ENCODE data around the gene OR10K2.

DNA sequence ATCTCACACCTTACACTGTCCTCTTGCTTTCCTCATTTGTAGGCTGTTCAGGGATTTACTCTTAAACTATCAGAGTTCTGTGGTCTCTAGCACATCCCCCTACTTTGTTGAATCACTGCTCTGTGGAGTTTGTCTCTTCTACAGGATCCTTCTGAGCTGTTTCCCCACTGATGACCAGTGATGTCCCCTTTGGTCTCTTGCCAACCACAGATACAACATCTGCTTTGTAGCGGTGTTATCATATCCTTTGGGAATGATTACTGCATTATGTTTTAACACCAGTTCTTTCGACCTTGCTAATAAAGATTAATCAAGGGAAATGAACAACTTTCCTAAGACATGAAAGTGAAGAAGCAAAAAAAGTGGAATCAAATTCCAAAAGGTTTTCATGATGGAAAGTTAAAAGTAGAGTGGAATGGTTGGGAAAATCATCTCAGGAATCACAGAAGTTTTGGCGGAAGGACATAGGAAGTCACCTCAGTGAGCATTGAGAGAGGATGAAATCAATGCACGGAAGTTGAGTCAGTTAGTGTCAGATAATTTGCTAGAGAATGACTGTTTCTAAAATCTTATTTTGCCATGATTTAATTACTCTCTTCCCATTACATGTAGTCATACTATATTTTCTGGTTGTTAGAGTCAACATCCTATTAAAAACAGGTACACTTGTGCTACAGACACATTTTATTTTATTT is 11.2 kb downstream of the OR10K2 start:
- TF ChIP-seq, protein P1, sequence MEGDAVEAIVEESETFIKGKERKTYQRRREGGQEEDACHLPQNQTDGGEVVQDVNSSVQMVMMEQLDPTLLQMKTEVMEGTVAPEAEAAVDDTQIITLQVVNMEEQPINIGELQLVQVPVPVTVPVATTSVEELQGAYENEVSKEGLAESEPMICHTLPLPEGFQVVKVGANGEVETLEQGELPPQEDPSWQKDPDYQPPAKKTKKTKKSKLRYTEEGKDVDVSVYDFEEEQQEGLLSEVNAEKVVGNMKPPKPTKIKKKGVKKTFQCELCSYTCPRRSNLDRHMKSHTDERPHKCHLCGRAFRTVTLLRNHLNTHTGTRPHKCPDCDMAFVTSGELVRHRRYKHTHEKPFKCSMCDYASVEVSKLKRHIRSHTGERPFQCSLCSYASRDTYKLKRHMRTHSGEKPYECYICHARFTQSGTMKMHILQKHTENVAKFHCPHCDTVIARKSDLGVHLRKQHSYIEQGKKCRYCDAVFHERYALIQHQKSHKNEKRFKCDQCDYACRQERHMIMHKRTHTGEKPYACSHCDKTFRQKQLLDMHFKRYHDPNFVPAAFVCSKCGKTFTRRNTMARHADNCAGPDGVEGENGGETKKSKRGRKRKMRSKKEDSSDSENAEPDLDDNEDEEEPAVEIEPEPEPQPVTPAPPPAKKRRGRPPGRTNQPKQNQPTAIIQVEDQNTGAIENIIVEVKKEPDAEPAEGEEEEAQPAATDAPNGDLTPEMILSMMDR (IDR thresholded peaks at IDR 0.05): no peak
- TF ChIP-seq POLR2A (IDR thresholded peaks at IDR 0.05): no peak

Data from adrenal gland (tissue), 5 donors.